DOHH2 (cell line): ENCODE results near the gene CBX3.
"Not testable (repeated sequence)": the region's sequence is repeated elsewhere in the genome, so short reads cannot be mapped to it uniquely, and the experiment has no call there.

ENCODE experiments used
- H3F3A ChIP-seq: fragments of 200-600 bp; sonication (generic), shearing (Covaris generic); 2 replicates; pipeline ENCODE4 v1.6.0; 2016; ENCODE audit warnings: antibody characterized with exemption, mild to moderate bottlenecking; ENCODE audit not compliant: control insufficient read depth, insufficient read depth
- H3K27ac ChIP-seq: fragments of 200-600 bp; sonication (generic); 2 replicates; pipeline ENCODE4 v1.5.1; 2014; ENCODE audit warnings: low read depth, mild to moderate bottlenecking, low read length, moderate library complexity
- H3K27me3 ChIP-seq: fragments of 200-600 bp; sonication (generic); 2 replicates; pipeline ENCODE4 v1.6.1; 2014; ENCODE audit warnings: mild to moderate bottlenecking, low read length, mixed read lengths; ENCODE audit not compliant: control insufficient read depth
- H3K36me3 ChIP-seq: fragments of 200-600 bp; sonication (generic); 2 replicates; pipeline ENCODE4 v1.6.1; 2014; ENCODE audit warnings: mild to moderate bottlenecking, low read length, moderate library complexity, mixed read lengths; ENCODE audit not compliant: control insufficient read depth
- H3K4me1 ChIP-seq: fragments of 200-600 bp; sonication (generic); 2 replicates; pipeline ENCODE4 v1.6.1; 2014; ENCODE audit warnings: mild to moderate bottlenecking, low read length, mixed read lengths; ENCODE audit not compliant: control insufficient read depth
- H3K4me2 ChIP-seq: fragments of 200-600 bp; sonication (generic); 2 replicates; pipeline ENCODE4 v1.6.0; 2014; ENCODE audit warnings: mild to moderate bottlenecking, low read length, moderate library complexity
- H3K4me3 ChIP-seq: fragments of 200-600 bp; sonication (generic); 2 replicates; pipeline ENCODE4 v1.5.1; 2014; ENCODE audit warnings: mild to moderate bottlenecking, low read length, mixed read lengths
- H3K79me2 ChIP-seq: fragments of 200-600 bp; sonication (generic); 2 replicates; pipeline ENCODE4 v1.6.1; 2014; ENCODE audit warnings: mild to moderate bottlenecking, low read length, mixed read lengths; ENCODE audit not compliant: control insufficient read depth
- H3K9me2 ChIP-seq: fragments of 200-600 bp; sonication (generic); replicated peaks from 2 replicates; pipeline ENCODE4 v1.6.1; 2014; ENCODE audit warnings: mild to moderate bottlenecking, low read length, mixed read lengths; ENCODE audit not compliant: control insufficient read depth
- H3K9me3 ChIP-seq: fragments of 200-600 bp; sonication (generic); 2 replicates; pipeline ENCODE4 v1.6.1; 2014; ENCODE audit warnings: antibody characterized with exemption, low read length, mixed read lengths; ENCODE audit not compliant: control insufficient read depth, insufficient read depth
- H4K20me1 ChIP-seq: fragments of 200-600 bp; sonication (generic); 2 replicates; pipeline ENCODE4 v1.6.0; 2014; ENCODE audit warnings: low read depth, mild to moderate bottlenecking, antibody characterized with exemption, low read length, moderate library complexity; ENCODE audit not compliant: control insufficient read depth, insufficient read depth
- EZH2phosphoT487 ChIP-seq: fragments of 200-600 bp; sonication (generic); IDR thresholded peaks from 2 replicates; pipeline ENCODE4 v1.6.1; 2017; ENCODE audit warnings: borderline replicate concordance, mild to moderate bottlenecking, antibody characterized with exemption, low read length, moderate library complexity, mixed read lengths
- TF ChIP-seq, protein P1 (sequence below): fragments of 200-600 bp; sonication (generic); IDR thresholded peaks from one replicate; pipeline ENCODE4 v1.5.1; 2014; ENCODE audit warnings: antibody characterized with exemption, mild to moderate bottlenecking, low read depth, low read length; ENCODE audit not compliant: poor library complexity, severe bottlenecking

Gene CBX3

GRCh38 chr7:26160896-26161295 lies 40.6 kb upstream of the CBX3 start:
- no peak overlapping the region for H3K4me3 ChIP-seq
- peaks cover 12% of the 10 kb centered on the region for H3F3A ChIP-seq
- no peaks in the 10 kb centered on the region for H3K9me3 ChIP-seq
- H3K4me2 ChIP-seq = no peak overlapping the region
- peaks cover 48% of the 10 kb centered on the region for H3K4me1 ChIP-seq
- H3K27me3 ChIP-seq = no peaks in the 10 kb centered on the region
- no peaks in the 10 kb centered on the region for H4K20me1 ChIP-seq
- no peak overlapping the region for H3K27ac ChIP-seq
- H3K36me3 ChIP-seq = no peaks in the 10 kb centered on the region
- TF ChIP-seq EZH2phosphoT487 = no peak
- TF ChIP-seq, protein P1, sequence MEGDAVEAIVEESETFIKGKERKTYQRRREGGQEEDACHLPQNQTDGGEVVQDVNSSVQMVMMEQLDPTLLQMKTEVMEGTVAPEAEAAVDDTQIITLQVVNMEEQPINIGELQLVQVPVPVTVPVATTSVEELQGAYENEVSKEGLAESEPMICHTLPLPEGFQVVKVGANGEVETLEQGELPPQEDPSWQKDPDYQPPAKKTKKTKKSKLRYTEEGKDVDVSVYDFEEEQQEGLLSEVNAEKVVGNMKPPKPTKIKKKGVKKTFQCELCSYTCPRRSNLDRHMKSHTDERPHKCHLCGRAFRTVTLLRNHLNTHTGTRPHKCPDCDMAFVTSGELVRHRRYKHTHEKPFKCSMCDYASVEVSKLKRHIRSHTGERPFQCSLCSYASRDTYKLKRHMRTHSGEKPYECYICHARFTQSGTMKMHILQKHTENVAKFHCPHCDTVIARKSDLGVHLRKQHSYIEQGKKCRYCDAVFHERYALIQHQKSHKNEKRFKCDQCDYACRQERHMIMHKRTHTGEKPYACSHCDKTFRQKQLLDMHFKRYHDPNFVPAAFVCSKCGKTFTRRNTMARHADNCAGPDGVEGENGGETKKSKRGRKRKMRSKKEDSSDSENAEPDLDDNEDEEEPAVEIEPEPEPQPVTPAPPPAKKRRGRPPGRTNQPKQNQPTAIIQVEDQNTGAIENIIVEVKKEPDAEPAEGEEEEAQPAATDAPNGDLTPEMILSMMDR = no peak
- peaks cover 74% of the 10 kb centered on the region for H3K79me2 ChIP-seq
- no peaks in the 10 kb centered on the region for H3K9me2 ChIP-seq

DNA sequence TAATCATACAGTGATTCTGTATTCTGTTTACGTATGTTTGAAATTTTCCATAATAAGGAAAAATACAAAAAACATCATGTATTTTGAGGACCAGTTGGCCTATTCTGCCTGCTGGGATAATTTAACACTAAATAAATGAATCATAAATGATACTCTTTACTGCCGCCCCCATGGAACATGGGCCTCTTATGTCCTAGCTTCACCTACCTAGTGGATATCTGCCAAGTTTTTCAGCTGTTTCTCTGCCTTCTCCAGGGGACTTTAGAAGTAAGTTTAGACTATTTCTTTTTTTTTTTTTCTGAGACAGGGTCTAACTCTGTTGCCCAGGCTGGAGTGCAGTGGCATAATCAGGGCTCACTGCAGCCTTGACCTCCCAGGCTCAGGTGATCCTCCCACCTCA lies 39.1 kb upstream of the CBX3 start:
- Histone ChIP-seq H3K79me2 (peaks cover 75% of the 10 kb centered on the region), H3K4me3 (no peak overlapping the region), H3K36me3 (no peaks in the 10 kb centered on the region), H3K27me3 (no peaks in the 10 kb centered on the region), H4K20me1 (no peaks in the 10 kb centered on the region), H3K9me3 (no peaks in the 10 kb centered on the region), H3K4me1 (peaks cover 45% of the 10 kb centered on the region), H3F3A (0 out of 2 replicates have a peak, but pooled peaks cover 1% of the 10 kb centered on the region), H3K4me2 (no peak overlapping the region), H3K27ac (no peak overlapping the region), H3K9me2 (no peaks in the 10 kb centered on the region)
- TF ChIP-seq, protein P1 = no peak
- TF ChIP-seq EZH2phosphoT487 = no peak

- not testable (repeated sequence) for H3K9me3 ChIP-seq, H3K4me2 ChIP-seq, H3K27me3 ChIP-seq, H3K36me3 ChIP-seq, H3K9me2 ChIP-seq, H3K27ac ChIP-seq, H3K4me3 ChIP-seq, H3F3A ChIP-seq, H4K20me1 ChIP-seq
- Histone ChIP-seq H3K4me1 (peaks cover 33% of the 10 kb centered on the region), H3K79me2 (peaks cover 70% of the 10 kb centered on the region)
These were observed 37.7 kb upstream of the CBX3 start for GRCh38 chr7:26163804-26164203.

DNA sequence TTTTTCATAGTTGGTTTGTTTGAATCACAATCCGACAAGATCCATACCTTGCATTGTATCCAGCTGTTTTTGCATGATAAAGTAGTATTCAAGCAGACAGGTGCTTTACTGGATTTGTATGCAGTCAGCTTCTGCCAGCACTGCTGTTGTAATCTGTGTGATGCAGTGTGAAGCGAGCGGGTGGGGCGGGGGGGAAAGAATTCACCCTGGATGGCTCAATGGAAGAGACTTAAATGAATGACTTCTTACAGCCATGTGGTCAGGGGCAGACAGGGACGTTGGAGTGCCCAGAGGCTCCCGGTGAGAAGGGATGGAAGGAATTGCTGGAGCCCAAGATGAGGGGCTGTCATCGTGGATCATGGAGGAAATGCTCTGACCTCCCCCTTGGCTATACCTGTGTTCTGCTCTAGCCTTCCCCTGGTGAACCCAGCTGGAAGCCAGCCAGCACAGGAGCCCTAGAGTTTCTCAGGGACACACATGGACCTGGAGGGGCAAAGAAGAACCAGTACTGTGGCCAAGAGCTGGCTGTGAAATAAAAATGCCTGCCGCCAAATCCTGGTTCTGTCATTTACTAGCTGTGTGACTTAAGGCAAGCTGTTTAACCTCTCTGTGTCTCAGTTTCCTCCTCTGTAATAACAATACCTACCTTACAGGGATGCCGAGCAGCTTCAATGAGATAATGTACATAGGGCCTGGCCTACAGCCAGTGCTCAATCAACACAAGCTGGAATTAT lies 35.4 kb upstream of the CBX3 start:
- Histone ChIP-seq H4K20me1 (no peaks in the 10 kb centered on the region), H3K9me2 (no peaks in the 10 kb centered on the region), H3K4me2 (no peak overlapping the region), H3K79me2 (peaks cover 68% of the 10 kb centered on the region), H3K27ac (no peak overlapping the region), H3K4me1 (peaks cover 14% of the 10 kb centered on the region), H3K27me3 (no peaks in the 10 kb centered on the region), H3K36me3 (peaks cover 9% of the 10 kb centered on the region; the same call in 1 of the 2 replicates), H3F3A (no peaks in the 10 kb centered on the region), H3K9me3 (no peaks in the 10 kb centered on the region), H3K4me3 (no peak overlapping the region)
- TF ChIP-seq, protein P1 = no peak
- no peak for TF ChIP-seq EZH2phosphoT487
